ENCODE data around the gene WDTC1. TPM values are rescaled to one million over a fixed set of nuclear protein-coding genes. Genes with fewer than 3 reads are reported as not detected.
"Not testable (repeated sequence)": the region's sequence is repeated elsewhere in the genome, so short reads cannot be mapped to it uniquely, and the experiment has no call there.

The WDTC1 gene
- total and polyA plus RNA-seq, 8 donors: 33.9 to 39.6 (median 37.2) TPM

GRCh38 chr1:27201295-27201694 lies 33.1 kb upstream of the WDTC1 start:
- no peak for ATAC-seq
- no peak for TF ChIP-seq CTCF (IDR thresholded peaks at IDR 0.05)

GRCh38 chr1:27203946-27204345 lies 30.5 kb upstream of the WDTC1 start:
- Histone ChIP-seq H3K36me3 (no peaks in the 10 kb centered on the region), H3K9me3 (no peaks in the 10 kb centered on the region), H3K4me3 (no peak overlapping the region), H3K27me3 (no peaks in the 10 kb centered on the region), H3K27ac (no peak overlapping the region), H3K4me1 (no peaks in the 10 kb centered on the region)
- DNase-seq (no peak), ATAC-seq (no peak)
- TF ChIP-seq CTCF (IDR thresholded peaks at IDR 0.05): no peak
- intact Hi-C loops (cut with DNase I): no loop called here

More at GRCh38 chr1:27201295-27201694, 33.1 kb upstream of the WDTC1 start:
- Histone ChIP-seq H3K27me3 (no peaks in the 10 kb centered on the region), H3K9me3 (no peaks in the 10 kb centered on the region), H3K27ac (no peak overlapping the region), H3K36me3 (no peaks in the 10 kb centered on the region), H3K4me3 (no peak overlapping the region), H3K4me1 (peaks cover 0 to 4% of the 10 kb centered on the region in 2 donors)
- intact Hi-C loops (cut with DNase I): no loop called here
- DNase-seq: no peak

GRCh38 chr1:27207238-27207637 lies 27.2 kb upstream of the WDTC1 start:
- H3K4me3 ChIP-seq; DNase-seq; intact Hi-C loops (cut with DNase I); H3K27ac ChIP-seq; H3K27me3 ChIP-seq; ATAC-seq; H3K9me3 ChIP-seq; H3K36me3 ChIP-seq; H3K4me1 ChIP-seq: not testable (repeated sequence)

GRCh38 chr1:27208143-27208850 lies 26.1 kb upstream of the WDTC1 start:
- not testable (repeated sequence) for H3K4me3 ChIP-seq

GRCh38 chr1:27216466-27216865 lies 18.0 kb upstream of the WDTC1 start:
- Histone ChIP-seq H3K4me1 (no peaks in the 10 kb centered on the region), H3K36me3 (no peaks in the 10 kb centered on the region), H3K4me3 (no peak overlapping the region), H3K27me3 (no peaks in the 10 kb centered on the region), H3K27ac (no peak overlapping the region), H3K9me3 (no peaks in the 10 kb centered on the region)
- intact Hi-C loops (cut with DNase I): no loop called here
- no peak for ATAC-seq
- no peak for DNase-seq
- no peak for TF ChIP-seq CTCF (IDR thresholded peaks at IDR 0.05)

More at GRCh38 chr1:27208143-27208850, 26.1 kb upstream of the WDTC1 start:
- ATAC-seq; intact Hi-C loops (cut with DNase I); H3K27me3 ChIP-seq; H3K27ac ChIP-seq; H3K9me3 ChIP-seq; H3K4me1 ChIP-seq; DNase-seq; H3K36me3 ChIP-seq: not testable (repeated sequence)

GRCh38 chr1:27217401-27217800 lies 17.0 kb upstream of the WDTC1 start:
- no peaks in the 10 kb centered on the region for H3K9me3 ChIP-seq
- no peak for TF ChIP-seq CTCF (IDR thresholded peaks at IDR 0.05)
- intact Hi-C loops (cut with DNase I): no loop called here
- H3K27me3 ChIP-seq: no peaks in the 10 kb centered on the region
- DNase-seq (no peak), ATAC-seq (no peak)
- no peak overlapping the region for H3K27ac ChIP-seq
- no peaks in the 10 kb centered on the region for H3K36me3 ChIP-seq
- no peak overlapping the region for H3K4me3 ChIP-seq
- no peaks in the 10 kb centered on the region for H3K4me1 ChIP-seq
